Endometrial microvascular endothelial cells (primary cell): ENCODE measurements around the gene LCP2. TPM values are rescaled to one million over a fixed set of nuclear protein-coding genes. Genes with fewer than 3 reads are reported as not detected.

Source experiments
- in situ Hi-C: cut with HindIII; loops from 2 replicates; pipeline ENCODE4 v1.10.0; 2017; ENCODE audit warnings: low sequenced_read_pairs, low pct_unique_long_range_greater_than_20kb; ENCODE audit errors: inconsistent ontology term
- total RNA-seq: library from RNA; depleted of rRNA; stranded (reverse); fragments of >200 nt; gene quantifications from one replicate; pipeline ENCODE4 v1.2.3, GENCODE V29; 2015; ENCODE audit errors: inconsistent ontology term

The LCP2 gene
- total RNA-seq = 45.5 TPM

- in situ Hi-C loops = no loop called here
Observed at GRCh38 chr5:170297589-170298462, at the start of gene LCP2. Gene LCP2, minus strand, starts transcription at chr5:170297777. Its CDS starts 166 bp downstream, at chr5:170297611.

- in situ Hi-C loops = no loop called here
Observed at GRCh38 chr5:170347022-170347567, 49.5 kb upstream of the LCP2 start.

GRCh38 chr5:170345971-170346370, 48.4 kb upstream of the LCP2 start:
- in situ Hi-C loops = no loop called here

GRCh38 chr5:170343177-170343576, 45.6 kb upstream of the LCP2 start:
- in situ Hi-C loops = no loop called here

- in situ Hi-C loops = no loop called here
Observed at GRCh38 chr5:170342153-170342725, 44.7 kb upstream of the LCP2 start.

- in situ Hi-C loops = no loop called here
Observed at GRCh38 chr5:170341545-170341944, 44.0 kb upstream of the LCP2 start.

GRCh38 chr5:170339780-170340167, 42.2 kb upstream of the LCP2 start:
- in situ Hi-C loops = no loop called here

- in situ Hi-C loops = no loop called here
Observed at GRCh38 chr5:170338933-170339779, 41.6 kb upstream of the LCP2 start.

- in situ Hi-C loops = no loop called here
Observed at GRCh38 chr5:170338291-170338690, 40.7 kb upstream of the LCP2 start.

- in situ Hi-C loops = no loop called here
Observed at GRCh38 chr5:170337045-170337733, 39.6 kb upstream of the LCP2 start.

GRCh38 chr5:170336065-170336464, 38.5 kb upstream of the LCP2 start:
- in situ Hi-C loops = no loop called here

GRCh38 chr5:170334626-170335025, 37.0 kb upstream of the LCP2 start:
- in situ Hi-C loops = no loop called here

- in situ Hi-C loops = no loop called here
Observed at GRCh38 chr5:170333161-170333910, 35.8 kb upstream of the LCP2 start.

GRCh38 chr5:170332058-170332457, 34.5 kb upstream of the LCP2 start:
- in situ Hi-C loops = no loop called here

GRCh38 chr5:170330568-170331054, 33.0 kb upstream of the LCP2 start:
- in situ Hi-C loops = no loop called here

GRCh38 chr5:170329524-170329923, 31.9 kb upstream of the LCP2 start:
- in situ Hi-C loops = no loop called here

- in situ Hi-C loops = no loop called here
Observed at GRCh38 chr5:170327829-170328228, 30.3 kb upstream of the LCP2 start.

GRCh38 chr5:170327168-170327567, 29.6 kb upstream of the LCP2 start:
- in situ Hi-C loops = no loop called here
